Measurements from ENCODE around the gene PAOX. TPM values are rescaled to one million over a fixed set of nuclear protein-coding genes. Genes with fewer than 3 reads are reported as not detected.

PAOX gene
- total and polyA plus RNA-seq, 9 of the 15 experiments (the other 6 are each of a cell fraction or from before 2014, with no cell fraction given), result 0.80 to 6.4 (median 2.6) TPM

GRCh38 chr10:133391761-133392518 is 12.9 kb downstream of the PAOX start:
- ATAC-seq (no peak), DNase-seq (ENCODE audit: extremely low read depth in 1 of 4, low spot score in 3 of 4) (no peak), FAIRE-seq (no peak)
- TF ChIP-seq HDAC2 (IDR thresholded peaks at IDR 0.05) (no peak), CTCF (IDR thresholded peaks at IDR 0.05 in 2 of 3, conservative IDR thresholded peaks at IDR 0.05 in 1 of 3; ENCODE audit: insufficient read depth in 2 of 3, low read depth in 1 of 3, low read length in 3 of 3) (no peak), ZKSCAN1 (IDR thresholded peaks at IDR 0.05; ENCODE audit: low read depth, low read length) (no peak), CBFB (CRISPR knock-in tag; IDR thresholded peaks at IDR 0.05) (no peak)
- POLR2A ChIA-PET, result no interaction called here
- Histone ChIP-seq H2AFZ (ENCODE audit: low read depth, low read length) (no peak overlapping the region), H3K27me3 (ENCODE audit: control insufficient read depth in 2 of 2, insufficient read depth in 2 of 2, low read length in 2 of 2) (no peaks in the 10 kb centered on the region), H3K27ac (ENCODE audit: extremely low read depth, low read depth, low read length) (no peak overlapping the region; the same call in 2 of the 3 replicates), H3K9me3 (replicated peaks; ENCODE audit: control insufficient read depth, insufficient read depth, low read depth, low read length) (no peaks in the 10 kb centered on the region), H3K4me3 (no peak overlapping the region), H4K20me1 (replicated peaks; ENCODE audit: control insufficient read depth, insufficient read depth, low read length) (no peaks in the 10 kb centered on the region), H3K36me3 (ENCODE audit: control insufficient read depth, insufficient read depth, low read length) (peaks cover 13% of the 10 kb centered on the region; the same call in 1 of the 3 replicates), H3K9me1 (ENCODE audit: control insufficient read depth, insufficient read depth, low read length) (no peaks in the 10 kb centered on the region), H3K9ac (ENCODE audit: insufficient read depth in 1 of 2, low read depth in 2 of 2, low read length in 2 of 2) (peak overlapping the region in 1 of 2 experiments; percentile 74; a peak in 2 of 4 replicates), H3K79me2 (ENCODE audit: control insufficient read depth, insufficient read depth, low read length) (peaks cover 20% of the 10 kb centered on the region), H3K4me2 (ENCODE audit: insufficient read depth, low read length) (no peak overlapping the region), H3K4me1 (replicated peaks in 1 of 2; ENCODE audit: control insufficient read depth in 2 of 2, insufficient read depth in 2 of 2, low read length in 2 of 2) (peaks cover 17 to 66% of the 10 kb centered on the region in 2 experiments)
- CTCF ChIA-PET (ENCODE audit: low intra/inter-chr PET ratio), result no interaction called here
- in situ Hi-C loops (cut with MboI), result no loop called here
- BruUV-seq (replicated peaks), result no TSS peak
- 94% methylated on average over 3 of the region's 12 CpGs for WGBS (ENCODE audit: insufficient coverage, low coverage, missing lambda C conversion rate)
- intact Hi-C loops (cut with micrococcal nuclease), result loop anchor here (5.0 to 10.0 kb wide), 2 partner anchors 35 to 67 kb away; partner anchors contain the start of gene FUOM

Data from K562 (cell line).